HFF-Myc (cell line): Measurements from ENCODE around the gene TMEM135.
A peak's percentile ranks its signal among the peaks of the same experiment; 100 is the strongest.
"Not testable (repeated sequence)": the region's sequence is repeated elsewhere in the genome, so short reads cannot be mapped to it uniquely, and the experiment has no call there.

Experiments used
- DNase-seq: peaks from one replicate; pipeline ENCODE4 v3.0.0-alpha.2; 2011; ENCODE audit warnings: low read depth; ENCODE audit errors: extremely low read depth
- H3K4me3 ChIP-seq: replicated peaks from 2 replicates; pipeline ENCODE4 v1.5.1; 2011; ENCODE audit warnings: low read depth, mild to moderate bottlenecking, control low read depth, low read length
- CTCF ChIP-seq: IDR thresholded peaks from 2 replicates; pipeline ENCODE4 v1.5.1; 2012; ENCODE audit warnings: mild to moderate bottlenecking, low read depth, low read length, control low read depth; ENCODE audit errors: missing control alignments

TMEM135 gene

GRCh38 chr11:87275176-87275575 lies 237.4 kb downstream of the TMEM135 start:
- no peak for TF ChIP-seq CTCF
- DNase-seq = no peak
- H3K4me3 ChIP-seq = no peak overlapping the region

- TF ChIP-seq CTCF = no peak
- DNase-seq = no peak
These were observed 242.4 kb downstream of the TMEM135 start for GRCh38 chr11:87280143-87280542.

GRCh38 chr11:87281496-87281895 lies 243.8 kb downstream of the TMEM135 start:
- no peak for TF ChIP-seq CTCF
- DNase-seq = no peak
- no peak overlapping the region for H3K4me3 ChIP-seq

More at GRCh38 chr11:87280143-87280542, 242.4 kb downstream of the TMEM135 start:
- H3K4me3 ChIP-seq = no peak overlapping the region

- no peak for DNase-seq
- TF ChIP-seq CTCF = no peak
- H3K4me3 ChIP-seq = no peak overlapping the region
These were observed 246.6 kb downstream of the TMEM135 start for GRCh38 chr11:87284306-87284705.

GRCh38 chr11:87285674-87286073 lies 247.9 kb downstream of the TMEM135 start:
- not testable (repeated sequence) for H3K4me3 ChIP-seq, DNase-seq

GRCh38 chr11:87286338-87286737 lies 248.6 kb downstream of the TMEM135 start:
- no peak for DNase-seq
- TF ChIP-seq CTCF = no peak
- no peak overlapping the region for H3K4me3 ChIP-seq

GRCh38 chr11:87290304-87290922 lies 252.7 kb downstream of the TMEM135 start:
- DNase-seq = peak; percentile 37
- TF ChIP-seq CTCF = no peak
- H3K4me3 ChIP-seq = no peak overlapping the region
